RWPE2 (cell line): ENCODE results near the gene PCDH15.

ENCODE experiments used
- ATAC-seq: fragments of 200-7000 bp; cut with Tn5 transposase; 3 replicates; pipeline ENCODE4 v1.9.1; 2021; ENCODE audit warnings: low read depth
- DNase-seq: peaks from one replicate; pipeline ENCODE4 v3.0.0-alpha.2; 2020; ENCODE audit warnings: low spot score
- H3K27ac ChIP-seq: fragments of 450-650 bp; 2 replicates; pipeline ENCODE4 v1.5.1; 2017; ENCODE audit warnings: mild to moderate bottlenecking; ENCODE audit not compliant: poor library complexity, severe bottlenecking
- H3K27me3 ChIP-seq: fragments of 250-450 bp; sonication (Bioruptor Pico); 2 replicates; pipeline ENCODE4 v1.5.1; 2021; ENCODE audit warnings: mild to moderate bottlenecking, moderate library complexity; ENCODE audit not compliant: insufficient read depth, poor library complexity, severe bottlenecking
- H3K36me3 ChIP-seq: fragments of 250-450 bp; sonication (Bioruptor Pico); 2 replicates; pipeline ENCODE4 v1.5.1; 2020; ENCODE audit warnings: low read depth, mild to moderate bottlenecking, moderate library complexity
- H3K4me1 ChIP-seq: fragments of 250-450 bp; sonication (Bioruptor Pico); 2 replicates; pipeline ENCODE4 v1.5.1; 2021; ENCODE audit warnings: mild to moderate bottlenecking, moderate library complexity; ENCODE audit not compliant: insufficient read depth, poor library complexity, severe bottlenecking
- H3K4me3 ChIP-seq: fragments of 250-450 bp; sonication (Bioruptor Pico); 2 replicates; pipeline ENCODE4 v1.5.1; 2021; ENCODE audit warnings: mild to moderate bottlenecking, moderate library complexity; ENCODE audit not compliant: severe bottlenecking
- H3K9me3 ChIP-seq: fragments of 250-450 bp; sonication (Bioruptor Pico); 2 replicates; pipeline ENCODE4 v1.5.1; 2021; ENCODE audit warnings: mild to moderate bottlenecking, moderate library complexity; ENCODE audit not compliant: severe bottlenecking
- TF ChIP-seq, protein P1 (sequence below): fragments of 450-650 bp; IDR thresholded peaks from one replicate; pipeline ENCODE4 v1.5.1; 2017; ENCODE audit warnings: mild to moderate bottlenecking, moderate library complexity; ENCODE audit not compliant: poor library complexity, severe bottlenecking

PCDH15 gene

DNA sequence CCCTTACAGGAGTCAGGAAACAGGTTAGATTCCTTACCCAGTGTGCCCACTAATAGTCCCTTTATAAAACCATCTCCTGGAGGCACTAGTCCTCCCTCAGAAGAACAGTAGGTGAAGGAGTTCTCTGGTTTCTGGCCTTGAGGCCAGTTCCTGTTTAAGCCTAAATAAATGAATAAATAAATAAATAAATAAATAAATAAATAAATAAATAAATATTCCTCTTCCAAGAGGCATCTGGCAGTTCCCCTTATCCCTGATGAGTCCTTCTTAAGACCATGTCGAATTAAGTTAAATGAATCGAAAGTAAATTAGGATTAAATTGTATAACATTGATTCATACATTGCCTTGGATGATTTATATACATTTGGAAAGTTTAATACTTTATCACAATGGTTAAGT is 223.3 kb downstream of the PCDH15 start:
- H3K27me3 ChIP-seq, result no peaks in the 10 kb centered on the region
- no peak for ATAC-seq
- no peak for DNase-seq
- no peak overlapping the region for H3K4me3 ChIP-seq
- H3K36me3 ChIP-seq, result no peaks in the 10 kb centered on the region
- H3K4me1 ChIP-seq, result no peaks in the 10 kb centered on the region
- no peaks in the 10 kb centered on the region for H3K9me3 ChIP-seq
- TF ChIP-seq, protein P1, sequence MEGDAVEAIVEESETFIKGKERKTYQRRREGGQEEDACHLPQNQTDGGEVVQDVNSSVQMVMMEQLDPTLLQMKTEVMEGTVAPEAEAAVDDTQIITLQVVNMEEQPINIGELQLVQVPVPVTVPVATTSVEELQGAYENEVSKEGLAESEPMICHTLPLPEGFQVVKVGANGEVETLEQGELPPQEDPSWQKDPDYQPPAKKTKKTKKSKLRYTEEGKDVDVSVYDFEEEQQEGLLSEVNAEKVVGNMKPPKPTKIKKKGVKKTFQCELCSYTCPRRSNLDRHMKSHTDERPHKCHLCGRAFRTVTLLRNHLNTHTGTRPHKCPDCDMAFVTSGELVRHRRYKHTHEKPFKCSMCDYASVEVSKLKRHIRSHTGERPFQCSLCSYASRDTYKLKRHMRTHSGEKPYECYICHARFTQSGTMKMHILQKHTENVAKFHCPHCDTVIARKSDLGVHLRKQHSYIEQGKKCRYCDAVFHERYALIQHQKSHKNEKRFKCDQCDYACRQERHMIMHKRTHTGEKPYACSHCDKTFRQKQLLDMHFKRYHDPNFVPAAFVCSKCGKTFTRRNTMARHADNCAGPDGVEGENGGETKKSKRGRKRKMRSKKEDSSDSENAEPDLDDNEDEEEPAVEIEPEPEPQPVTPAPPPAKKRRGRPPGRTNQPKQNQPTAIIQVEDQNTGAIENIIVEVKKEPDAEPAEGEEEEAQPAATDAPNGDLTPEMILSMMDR, result no peak
- no peak overlapping the region for H3K27ac ChIP-seq

DNA sequence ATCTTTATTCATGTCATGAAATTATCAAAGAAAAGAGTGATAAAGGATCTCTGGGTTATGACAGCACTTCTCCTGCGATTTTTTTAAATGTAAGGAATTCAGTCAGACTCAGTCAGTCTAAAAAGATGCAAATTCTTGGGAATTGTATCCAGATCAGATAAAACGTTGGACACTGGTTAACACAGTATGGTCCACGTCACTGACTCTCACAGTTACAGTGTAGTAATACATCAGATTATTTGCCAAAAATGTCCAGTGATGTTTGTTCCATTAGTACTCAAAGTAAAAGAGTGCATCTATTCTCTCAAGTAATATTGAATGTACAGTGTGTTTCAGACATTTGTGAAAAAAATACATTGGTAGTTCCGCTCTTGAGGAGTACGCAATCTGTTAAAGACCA is 224.5 kb downstream of the PCDH15 start:
- no peaks in the 10 kb centered on the region for H3K4me1 ChIP-seq
- no peaks in the 10 kb centered on the region for H3K27me3 ChIP-seq
- TF ChIP-seq, protein P1, result no peak
- H3K27ac ChIP-seq, result no peak overlapping the region
- no peak for ATAC-seq
- no peaks in the 10 kb centered on the region for H3K9me3 ChIP-seq
- H3K4me3 ChIP-seq, result no peak overlapping the region
- no peaks in the 10 kb centered on the region for H3K36me3 ChIP-seq
- no peak for DNase-seq

DNA sequence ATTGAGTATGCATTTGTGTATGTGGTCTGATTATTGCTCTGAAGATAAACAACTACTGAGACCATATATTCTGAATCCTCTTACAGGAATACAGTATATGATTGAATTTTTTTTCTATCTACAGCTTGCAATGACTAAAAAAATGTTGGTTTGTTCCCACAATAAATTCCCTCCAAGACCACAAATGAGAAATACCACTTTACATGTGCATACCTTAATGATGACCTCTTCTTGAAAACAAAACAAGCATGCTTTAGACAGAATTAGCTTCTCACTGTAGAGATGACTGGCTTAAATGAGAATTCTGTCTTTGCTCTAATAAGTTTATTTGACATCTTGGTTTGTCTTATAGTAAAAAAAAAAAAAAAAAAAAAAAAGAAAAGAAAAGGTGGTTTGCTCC is 241.5 kb downstream of the PCDH15 start:
- H3K27ac ChIP-seq, result no peak overlapping the region
- H3K36me3 ChIP-seq, result no peaks in the 10 kb centered on the region
- no peaks in the 10 kb centered on the region for H3K4me1 ChIP-seq
- no peak overlapping the region for H3K4me3 ChIP-seq
- no peaks in the 10 kb centered on the region for H3K9me3 ChIP-seq
- DNase-seq (no peak), ATAC-seq (peak; percentile 29; the same call in 1 of the 3 replicates)
- no peaks in the 10 kb centered on the region for H3K27me3 ChIP-seq
- TF ChIP-seq, protein P1, result no peak

DNA sequence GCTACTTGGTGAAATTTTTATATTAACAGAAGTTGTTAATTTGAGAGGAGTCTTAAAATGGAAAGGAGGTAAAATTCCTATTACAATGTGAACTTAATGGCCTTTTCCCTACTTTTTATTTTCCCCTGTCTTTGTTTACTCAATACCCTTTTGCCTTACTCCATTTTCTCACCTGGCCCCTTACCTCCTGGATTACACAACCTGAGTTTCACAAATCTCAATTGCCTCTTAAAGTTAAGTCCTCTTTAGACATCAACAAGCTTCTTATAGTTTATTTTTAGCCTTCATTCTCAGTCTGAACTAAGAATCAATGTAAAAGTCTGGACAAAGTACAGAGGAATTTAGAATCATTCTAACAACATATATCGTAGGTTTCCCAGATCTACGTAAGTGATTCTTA is 247.0 kb downstream of the PCDH15 start:
- no peaks in the 10 kb centered on the region for H3K36me3 ChIP-seq
- no peak overlapping the region for H3K4me3 ChIP-seq
- ATAC-seq (no peak), DNase-seq (no peak)
- no peak overlapping the region for H3K27ac ChIP-seq
- no peaks in the 10 kb centered on the region for H3K9me3 ChIP-seq
- H3K27me3 ChIP-seq, result peaks cover 2% of the 10 kb centered on the region
- H3K4me1 ChIP-seq, result no peaks in the 10 kb centered on the region
- TF ChIP-seq, protein P1, result no peak

DNA sequence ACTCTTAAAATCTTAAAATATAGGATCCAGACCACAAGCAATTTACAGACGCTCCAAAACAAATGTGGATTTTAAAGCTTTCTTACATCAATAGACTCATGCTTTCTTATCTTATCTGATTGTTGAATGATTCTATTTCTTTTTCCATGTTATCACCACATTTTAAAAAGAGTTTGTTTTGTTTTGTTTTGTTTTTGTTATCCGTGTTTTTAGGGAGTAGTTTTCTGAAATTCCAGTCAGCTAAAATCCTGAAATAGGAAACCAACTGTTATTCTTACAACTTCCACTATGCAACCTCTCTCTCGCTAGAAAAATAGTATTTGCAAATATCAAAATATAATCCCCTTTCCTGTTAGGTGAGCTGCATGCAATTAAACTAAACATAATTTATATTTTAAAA is 251.0 kb downstream of the PCDH15 start:
- no peak for ATAC-seq

More for the DNA sequence above, 251.0 kb downstream of the PCDH15 start:
- DNase-seq, result no peak
- TF ChIP-seq, protein P1, result no peak
- peaks cover 4% of the 10 kb centered on the region for H3K27me3 ChIP-seq
- no peak overlapping the region for H3K4me3 ChIP-seq
- no peaks in the 10 kb centered on the region for H3K9me3 ChIP-seq
- no peak overlapping the region for H3K27ac ChIP-seq
- no peaks in the 10 kb centered on the region for H3K36me3 ChIP-seq
- H3K4me1 ChIP-seq, result no peaks in the 10 kb centered on the region
